Neural progenitor cell (in vitro differentiated cells): ENCODE data around the gene ADRA2B.

Source experiments
- EZH2 ChIP-seq: fragments of 200-600 bp; sonication (generic); IDR thresholded peaks from 2 replicates; pipeline ENCODE4 v1.6.1; 2017; ENCODE audit warnings: antibody characterized with exemption, mild to moderate bottlenecking, moderate library complexity
- TF ChIP-seq, protein P1 (sequence below): fragments of 200-600 bp; sonication (generic); IDR thresholded peaks from 2 replicates; pipeline ENCODE4 v1.5.1; 2017; ENCODE audit warnings: antibody characterized with exemption, mild to moderate bottlenecking

- TF ChIP-seq, protein P1, sequence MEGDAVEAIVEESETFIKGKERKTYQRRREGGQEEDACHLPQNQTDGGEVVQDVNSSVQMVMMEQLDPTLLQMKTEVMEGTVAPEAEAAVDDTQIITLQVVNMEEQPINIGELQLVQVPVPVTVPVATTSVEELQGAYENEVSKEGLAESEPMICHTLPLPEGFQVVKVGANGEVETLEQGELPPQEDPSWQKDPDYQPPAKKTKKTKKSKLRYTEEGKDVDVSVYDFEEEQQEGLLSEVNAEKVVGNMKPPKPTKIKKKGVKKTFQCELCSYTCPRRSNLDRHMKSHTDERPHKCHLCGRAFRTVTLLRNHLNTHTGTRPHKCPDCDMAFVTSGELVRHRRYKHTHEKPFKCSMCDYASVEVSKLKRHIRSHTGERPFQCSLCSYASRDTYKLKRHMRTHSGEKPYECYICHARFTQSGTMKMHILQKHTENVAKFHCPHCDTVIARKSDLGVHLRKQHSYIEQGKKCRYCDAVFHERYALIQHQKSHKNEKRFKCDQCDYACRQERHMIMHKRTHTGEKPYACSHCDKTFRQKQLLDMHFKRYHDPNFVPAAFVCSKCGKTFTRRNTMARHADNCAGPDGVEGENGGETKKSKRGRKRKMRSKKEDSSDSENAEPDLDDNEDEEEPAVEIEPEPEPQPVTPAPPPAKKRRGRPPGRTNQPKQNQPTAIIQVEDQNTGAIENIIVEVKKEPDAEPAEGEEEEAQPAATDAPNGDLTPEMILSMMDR = no peak
- TF ChIP-seq EZH2 = peak; percentile 72
These were observed 28.2 kb upstream of the ADRA2B start for GRCh38 chr2:96144481-96145035.
